HCT116 (cell line): ENCODE data around the gene AFAP1. TPM values are rescaled to one million over a fixed set of nuclear protein-coding genes. Genes with fewer than 3 reads are reported as not detected.

Source experiments
- ATAC-seq: fragments of 200-7000 bp; cut with Tn5 transposase; 2 replicates; pipeline ENCODE4 v1.9.1; 2020; ENCODE audit warnings: mild to moderate bottlenecking, moderate library complexity
- BruUV-seq: library from RNA; stranded (reverse); fragments of 400-500 nt; replicated peaks from 2 replicates; lab custom pipeline; 2021; lab: Mats Ljungman, UMichigan
- CTCF ChIA-PET: fragments of 300-600 bp; sonication (Branson Sonifier 250); formaldehyde crosslinking; loops from one replicate; lab custom pipeline; 2021; ENCODE audit warnings: antibody characterized with exemption; lab: Charles Lee
- POLR2A ChIA-PET: fragments of 300-600, 350-600 bp; sonication (Branson Sonifier 250); formaldehyde crosslinking; loops from one replicate; lab custom pipeline; 2021; ENCODE audit warnings: antibody characterized with exemption; lab: Charles Lee
- RAD21 ChIA-PET, 2 experiments: fragments of 300-600 bp; sonication (Branson Sonifier 250); formaldehyde crosslinking; loops; one replicate each; lab custom pipeline; 2023; ENCODE audit warnings: low total read pairs in 2 of 2; ENCODE audit not compliant: uncharacterized antibody in 2 of 2, unreplicated experiment in 2 of 2, low non-redundant PET in 1 of 2; lab: Charles Lee
- DNase-seq: peaks from one replicate; pipeline ENCODE4 v3.0.0-alpha.2; 2010; ENCODE audit warnings: low read depth, low spot score
- H2AFZ ChIP-seq: fragments of 200-600 bp; shearing (Covaris generic), sonication (generic); 2 replicates; pipeline ENCODE4 v1.6.1; 2017; ENCODE audit warnings: low read depth, mixed run types, mixed read lengths, antibody characterized with exemption, low read length; ENCODE audit not compliant: poor library complexity, severe bottlenecking
- H3K27ac ChIP-seq: 2 replicates; pipeline ENCODE4 v1.5.1; 2012; ENCODE audit warnings: low read depth, low read length
- H3K27me3 ChIP-seq: fragments of 200-600 bp; sonication (generic); 2 replicates; pipeline ENCODE4 v1.6.1; 2016; ENCODE audit warnings: mixed run types, low read length, mixed read lengths; ENCODE audit not compliant: insufficient read depth
- H3K36me3 ChIP-seq, 2 experiments: fragments of 200-500 bp in 1 of 2; fragments of 200-600 bp in 1 of 2; sonication (Bioruptor generic) in 1 of 2; sonication (generic) in 1 of 2; 2 replicates each; pipeline versions ENCODE4 v1.5.1 to v1.6.1; 2014 to 2016; ENCODE audit warnings: low read length in 2 of 2, inconsistent platforms in 1 of 2, mixed read lengths in 1 of 2, mixed run types in 1 of 2; ENCODE audit not compliant: insufficient read depth in 2 of 2, control insufficient read depth in 1 of 2
- H3K4me1 ChIP-seq, 2 experiments: fragments of 200-600 bp in 1 of 2; sonication (generic) in 1 of 2; 2 replicates each; pipeline versions ENCODE4 v1.5.1 to v1.6.1; 2012 to 2017; ENCODE audit warnings: low read length in 2 of 2, inconsistent platforms in 1 of 2, mild to moderate bottlenecking in 1 of 2, mixed read lengths in 1 of 2, mixed run types in 1 of 2, moderate library complexity in 1 of 2; ENCODE audit not compliant: insufficient read depth in 2 of 2, control insufficient read depth in 1 of 2
- H3K4me2 ChIP-seq: fragments of 200-600 bp; sonication (generic); 2 replicates; pipeline ENCODE4 v1.6.1; 2017; ENCODE audit warnings: mixed run types, low read length, mixed read lengths
- H3K4me3 ChIP-seq, 2 experiments: fragments of 200-600 bp in 1 of 2; sonication (generic) in 1 of 2; replicated peaks in 1 of 2; 2 replicates each; pipeline ENCODE4 v1.5.1; 2011 to 2016; ENCODE audit warnings: low read length in 2 of 2, control low read depth in 1 of 2, low read depth in 1 of 2, mild to moderate bottlenecking in 1 of 2, mixed read lengths in 1 of 2, mixed run types in 1 of 2
- H3K79me2 ChIP-seq: fragments of 200-600 bp; sonication (generic); 2 replicates; pipeline ENCODE4 v1.6.1; 2017; ENCODE audit warnings: mild to moderate bottlenecking, mixed run types, low read length, moderate library complexity, mixed read lengths; ENCODE audit not compliant: insufficient read depth
- H3K9ac ChIP-seq: fragments of 200-600 bp; sonication (generic); 2 replicates; pipeline ENCODE4 v1.6.1; 2016; ENCODE audit warnings: low read length, mixed read lengths
- H3K9me2 ChIP-seq: fragments of 200-600 bp; sonication (generic), shearing (Covaris generic); 2 replicates; pipeline ENCODE4 v1.6.1; 2017; ENCODE audit warnings: mixed run types, mild to moderate bottlenecking, moderate library complexity; ENCODE audit not compliant: insufficient read depth
- H3K9me3 ChIP-seq, 2 experiments: fragments of 200-500 bp in 1 of 2; fragments of 200-600 bp in 1 of 2; sonication (Bioruptor generic) in 1 of 2; sonication (generic) in 1 of 2; 2 replicates each; pipeline ENCODE4 v1.6.1; 2014 to 2017; ENCODE audit warnings: low read length in 2 of 2, mixed read lengths in 2 of 2, inconsistent platforms in 1 of 2, low read depth in 1 of 2, mild to moderate bottlenecking in 1 of 2, mixed run types in 1 of 2, moderate library complexity in 1 of 2; ENCODE audit not compliant: control insufficient read depth in 1 of 2, insufficient read depth in 1 of 2
- H4K20me1 ChIP-seq: fragments of 200-600 bp; sonication (generic), shearing (Covaris generic); 2 replicates; pipeline ENCODE4 v1.6.1; 2017; ENCODE audit warnings: mixed run types, mild to moderate bottlenecking, moderate library complexity; ENCODE audit not compliant: insufficient read depth
- JUND ChIP-seq: IDR thresholded peaks from 2 replicates; pipeline ENCODE4 v1.6.1; 2012
- POLR2AphosphoS5 ChIP-seq: IDR thresholded peaks from 2 replicates; pipeline ENCODE4 v1.6.1; 2011; ENCODE audit warnings: mild to moderate bottlenecking, low read depth, low read length, moderate library complexity
- SIN3A ChIP-seq: IDR thresholded peaks from 2 replicates; pipeline ENCODE4 v1.6.1; 2012; ENCODE audit warnings: low read depth
- ZFX ChIP-seq: fragments of 450-650 bp; IDR thresholded peaks from 2 replicates; pipeline ENCODE4 v1.6.1; 2017
- intact Hi-C: fragments of 100-400 bp; cut with micrococcal nuclease; formaldehyde crosslinking; loops from 2 replicates; pipeline ENCODE4 v1.10.0; 2022
- total RNA-seq: library from RNA; stranded (reverse); gene quantifications from one replicate; pipeline ENCODE4 v1.2.1, GENCODE V29; 2021; ENCODE audit not compliant: unreplicated experiment
- TF ChIP-seq, protein P1 (sequence below): IDR thresholded peaks from 2 replicates; pipeline ENCODE4 v1.6.1; 2011; ENCODE audit warnings: mild to moderate bottlenecking, low read length, moderate library complexity; ENCODE audit not compliant: insufficient replicate concordance; ENCODE audit errors: extremely low read depth

The AFAP1 gene
- total RNA-seq, 1 experiment from 2014 or later = 19.4 TPM

DNA sequence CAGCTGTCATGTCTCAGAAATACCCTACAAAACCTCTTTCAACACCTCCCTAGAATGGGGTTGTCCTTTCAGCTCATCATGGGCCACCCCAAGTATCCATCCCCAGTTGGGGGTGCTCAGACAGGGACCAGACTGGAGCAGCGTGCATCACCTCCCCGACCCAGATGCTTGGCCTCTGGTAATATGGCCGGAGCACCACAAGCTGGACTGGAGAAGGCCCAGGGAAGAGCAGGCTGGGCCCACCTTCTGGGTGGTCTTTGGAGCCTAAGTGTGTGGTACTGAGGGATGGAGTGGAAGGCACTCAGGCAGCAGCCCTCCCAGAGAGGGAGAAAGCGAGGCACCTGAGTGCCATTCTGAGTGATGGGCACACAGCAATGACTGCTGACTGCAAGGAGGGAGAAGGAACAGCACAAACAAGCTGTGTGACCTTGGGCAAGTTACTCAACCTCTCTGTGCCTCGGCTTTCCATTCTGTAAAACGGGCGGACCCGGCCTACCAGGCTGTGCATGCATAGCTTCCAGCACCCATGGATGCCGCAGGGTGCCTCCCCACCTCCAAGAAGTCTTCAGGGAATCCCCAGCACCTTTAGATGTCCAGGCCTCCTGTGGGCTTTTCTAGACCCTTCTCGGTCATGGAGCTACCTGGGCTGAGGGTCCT, 228.2 kb downstream of the AFAP1 start:
- DNase-seq (no peak), ATAC-seq (no peak)
- TF ChIP-seq JUND (no peak), POLR2AphosphoS5 (no peak)
- TF ChIP-seq, protein P1, sequence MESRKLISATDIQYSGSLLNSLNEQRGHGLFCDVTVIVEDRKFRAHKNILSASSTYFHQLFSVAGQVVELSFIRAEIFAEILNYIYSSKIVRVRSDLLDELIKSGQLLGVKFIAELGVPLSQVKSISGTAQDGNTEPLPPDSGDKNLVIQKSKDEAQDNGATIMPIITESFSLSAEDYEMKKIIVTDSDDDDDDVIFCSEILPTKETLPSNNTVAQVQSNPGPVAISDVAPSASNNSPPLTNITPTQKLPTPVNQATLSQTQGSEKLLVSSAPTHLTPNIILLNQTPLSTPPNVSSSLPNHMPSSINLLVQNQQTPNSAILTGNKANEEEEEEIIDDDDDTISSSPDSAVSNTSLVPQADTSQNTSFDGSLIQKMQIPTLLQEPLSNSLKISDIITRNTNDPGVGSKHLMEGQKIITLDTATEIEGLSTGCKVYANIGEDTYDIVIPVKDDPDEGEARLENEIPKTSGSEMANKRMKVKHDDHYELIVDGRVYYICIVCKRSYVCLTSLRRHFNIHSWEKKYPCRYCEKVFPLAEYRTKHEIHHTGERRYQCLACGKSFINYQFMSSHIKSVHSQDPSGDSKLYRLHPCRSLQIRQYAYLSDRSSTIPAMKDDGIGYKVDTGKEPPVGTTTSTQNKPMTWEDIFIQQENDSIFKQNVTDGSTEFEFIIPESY = no peak
- Histone ChIP-seq H4K20me1 (no peaks in the 10 kb centered on the region), H3K79me2 (no peaks in the 10 kb centered on the region), H3K9me3 (peaks cover 0 to 4% of the 10 kb centered on the region in 2 experiments; a peak in 1 of 4 replicates), H3K9me2 (no peaks in the 10 kb centered on the region), H3K9ac (no peak overlapping the region), H3K4me1 (no peaks in the 10 kb centered on the region), H3K4me2 (no peak overlapping the region), H3K4me3 (no peak overlapping the region), H2AFZ (no peak overlapping the region), H3K36me3 (no peaks in the 10 kb centered on the region), H3K27me3 (0 out of 2 replicates have a peak, but pooled peaks cover 5% of the 10 kb centered on the region), H3K27ac (no peak overlapping the region)
- POLR2A ChIA-PET = no interaction called here
- RAD21 ChIA-PET = no interaction called here
- intact Hi-C loops = no loop called here
- CTCF ChIA-PET = interaction anchor here (1.7 kb wide), 1 partner anchor 9 kb away, joined by 6 read pairs; no protein-coding TSS in a partner anchor
- BruUV-seq = no TSS peak

DNA sequence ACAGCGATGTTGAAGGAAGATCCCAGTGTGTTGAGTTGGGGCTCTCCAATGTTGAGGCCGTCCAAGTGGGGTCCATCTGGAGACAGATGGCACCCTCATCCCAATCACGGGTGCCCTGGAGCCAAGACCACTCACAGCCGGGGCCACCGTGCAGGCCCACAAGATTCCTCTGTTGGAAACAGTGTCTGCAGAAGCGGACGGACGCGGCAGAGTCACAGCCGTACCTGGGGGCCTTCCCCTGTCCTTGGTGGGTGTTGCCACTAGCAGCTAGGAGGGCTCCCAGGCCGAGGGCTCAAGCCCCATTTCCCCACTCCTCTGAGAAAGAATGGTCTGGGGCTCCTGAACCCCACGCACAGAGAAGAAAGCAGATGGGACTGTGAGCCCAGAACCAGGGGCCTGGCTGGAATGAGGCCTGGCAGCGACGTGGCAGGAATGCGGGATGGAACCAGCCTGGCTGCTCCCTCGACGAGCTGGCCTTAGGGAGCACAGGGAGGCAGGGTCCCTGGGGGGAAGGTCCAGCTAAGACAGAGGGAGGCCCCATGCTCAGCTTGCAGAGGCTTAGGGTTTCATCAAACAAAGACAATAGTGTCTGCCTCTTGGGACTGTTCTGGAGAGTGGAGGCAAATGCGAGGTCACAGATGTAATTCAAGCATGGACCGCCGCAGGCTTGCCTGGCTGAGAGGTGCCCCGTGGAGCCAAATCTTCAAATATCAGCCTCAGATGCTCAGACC, 228.9 kb downstream of the AFAP1 start:
- TF ChIP-seq ZFX (no peak), JUND (no peak), POLR2AphosphoS5 (no peak), SIN3A (no peak)
- ATAC-seq = no peak
- no peak for DNase-seq
- no peaks in the 10 kb centered on the region for H3K36me3 ChIP-seq
- no peak overlapping the region for H3K4me2 ChIP-seq
- ChIA-PET RAD21 (no interaction called here), CTCF (interaction anchor here (1.7 kb wide), 1 partner anchor 9 kb away, joined by 6 read pairs; no protein-coding TSS in a partner anchor), POLR2A (no interaction called here)
- H3K4me1 ChIP-seq = no peaks in the 10 kb centered on the region
- H3K9ac ChIP-seq = no peak overlapping the region
- BruUV-seq = no TSS peak
- no peak overlapping the region for H2AFZ ChIP-seq
- no peaks in the 10 kb centered on the region for H4K20me1 ChIP-seq
- no peak overlapping the region for H3K27ac ChIP-seq
- H3K9me2 ChIP-seq = no peaks in the 10 kb centered on the region
- intact Hi-C loops = no loop called here
- H3K27me3 ChIP-seq = no peaks in the 10 kb centered on the region
- no peaks in the 10 kb centered on the region for H3K79me2 ChIP-seq
- H3K4me3 ChIP-seq = no peak overlapping the region
- peaks cover 0 to 4% of the 10 kb centered on the region in 2 experiments; a peak in 1 of 4 replicates for H3K9me3 ChIP-seq
